DND-41 (cell line): ENCODE results near the gene PTPRD.

Experiments used
- EZH2 ChIP-seq: IDR thresholded peaks from 3 replicates; pipeline ENCODE4 v1.6.1; 2012; ENCODE audit warnings: borderline replicate concordance, low read depth, mild to moderate bottlenecking, moderate library complexity, low read length, inconsistent platforms; ENCODE audit not compliant: severe bottlenecking
- TF ChIP-seq, protein P1 (sequence below): IDR thresholded peaks from 2 replicates; pipeline ENCODE4 v1.5.1; 2012; ENCODE audit warnings: borderline replicate concordance, low read length, moderate library complexity, mild to moderate bottlenecking; ENCODE audit not compliant: poor library complexity, severe bottlenecking; ENCODE audit errors: extremely low read depth

DNA sequence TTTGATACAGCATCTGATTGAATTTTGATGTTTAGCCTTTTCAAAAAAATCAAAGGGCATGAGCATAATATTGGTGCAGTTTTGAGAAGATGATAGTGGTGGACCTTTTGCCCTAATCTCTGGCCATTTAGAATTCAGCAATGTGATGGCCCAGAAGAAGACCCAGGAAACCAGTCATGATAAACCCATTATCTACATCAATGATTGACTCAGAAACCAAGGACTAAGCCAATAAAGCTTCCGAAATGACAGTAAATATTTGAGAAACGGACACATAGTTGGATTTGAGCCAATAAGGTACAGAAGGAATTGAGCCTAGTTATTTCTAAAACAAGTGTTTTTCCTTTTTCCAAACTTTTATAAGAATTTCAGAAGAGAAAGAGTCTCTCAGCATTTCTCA is 1654.4 kb downstream of the PTPRD start:
- TF ChIP-seq, protein P1, sequence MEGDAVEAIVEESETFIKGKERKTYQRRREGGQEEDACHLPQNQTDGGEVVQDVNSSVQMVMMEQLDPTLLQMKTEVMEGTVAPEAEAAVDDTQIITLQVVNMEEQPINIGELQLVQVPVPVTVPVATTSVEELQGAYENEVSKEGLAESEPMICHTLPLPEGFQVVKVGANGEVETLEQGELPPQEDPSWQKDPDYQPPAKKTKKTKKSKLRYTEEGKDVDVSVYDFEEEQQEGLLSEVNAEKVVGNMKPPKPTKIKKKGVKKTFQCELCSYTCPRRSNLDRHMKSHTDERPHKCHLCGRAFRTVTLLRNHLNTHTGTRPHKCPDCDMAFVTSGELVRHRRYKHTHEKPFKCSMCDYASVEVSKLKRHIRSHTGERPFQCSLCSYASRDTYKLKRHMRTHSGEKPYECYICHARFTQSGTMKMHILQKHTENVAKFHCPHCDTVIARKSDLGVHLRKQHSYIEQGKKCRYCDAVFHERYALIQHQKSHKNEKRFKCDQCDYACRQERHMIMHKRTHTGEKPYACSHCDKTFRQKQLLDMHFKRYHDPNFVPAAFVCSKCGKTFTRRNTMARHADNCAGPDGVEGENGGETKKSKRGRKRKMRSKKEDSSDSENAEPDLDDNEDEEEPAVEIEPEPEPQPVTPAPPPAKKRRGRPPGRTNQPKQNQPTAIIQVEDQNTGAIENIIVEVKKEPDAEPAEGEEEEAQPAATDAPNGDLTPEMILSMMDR, result no peak
- TF ChIP-seq EZH2, result no peak
